C4-2B (cell line): ENCODE results near the gene GRIK4.

Experiments used
- CTCF ChIP-seq: fragments of 450-650 bp; conservative IDR thresholded peaks from 2 replicates; pipeline ENCODE4 v1.5.1; 2017; ENCODE audit warnings: mild to moderate bottlenecking
- ZFX ChIP-seq: fragments of 450-650 bp; IDR thresholded peaks from 2 replicates; pipeline ENCODE4 v1.6.1; 2017

GRCh38 chr11:120909676-120910416, 398.3 kb downstream of the GRIK4 start:
- TF ChIP-seq CTCF = no peak
- no peak for TF ChIP-seq ZFX
